HepG2 (cell line): ENCODE measurements around the gene IL1RAPL2. TPM values are rescaled to one million over a fixed set of nuclear protein-coding genes. Genes with fewer than 3 reads are reported as not detected.

Experiments used
- ATAC-seq: fragments of 200-7000 bp; cut with Tn5 transposase; 3 replicates; pipeline ENCODE4 v1.9.1; 2020; ENCODE audit warnings: mild to moderate bottlenecking, moderate library complexity
- BruUV-seq: library from RNA; stranded (reverse); fragments of 400-500 nt; replicated peaks from 2 replicates; lab custom pipeline; 2021; lab: Mats Ljungman, UMichigan
- CTCF ChIA-PET: fragments of 300-600 bp; formaldehyde crosslinking; extraction: SDS; loops from one replicate; lab custom pipeline; 2021; ENCODE audit warnings: low total read pairs, inconsistent platforms, low intra/inter-chr PET ratio; lab: Yijun Ruan, JAX
- POLR2A ChIA-PET: fragments of 350-600 bp; sonication (Branson Sonifier 250); formaldehyde crosslinking; loops from one replicate; lab custom pipeline; 2020; ENCODE audit warnings: antibody characterized with exemption, inconsistent platforms; lab: Yijun Ruan, JAX
- DNase-seq: peaks from one replicate; pipeline ENCODE4 v3.0.0-alpha.2; 2015; ENCODE audit warnings: low spot score
- FAIRE-seq: peaks from 3 replicates; lab custom pipeline; 2011; peaks lifted over from hg19 to GRCh38; lab: Jason Lieb, UNC
- H2AFZ ChIP-seq: one replicate; pipeline ENCODE4 v1.6.1; 2011; ENCODE audit warnings: low read length, inconsistent platforms
- H3K27ac ChIP-seq: fragments of 300-600 bp; 3 replicates; pipeline ENCODE4 v1.8.0; 2011; ENCODE audit warnings: mixed run types, mild to moderate bottlenecking, mixed read lengths, low read length, inconsistent platforms; ENCODE audit not compliant: insufficient read depth; ENCODE audit errors: extremely low read length
- H3K27me3 ChIP-seq, 2 experiments: fragments of 200-600 bp in 1 of 2; 2 replicates in 1 of 2; 3 replicates in 1 of 2; pipeline versions ENCODE4 v1.6.0 to v1.8.0; 2011; ENCODE audit warnings: low read length in 2 of 2, mild to moderate bottlenecking in 2 of 2, moderate library complexity in 2 of 2, inconsistent platforms in 1 of 2; ENCODE audit not compliant: insufficient read depth in 2 of 2, control insufficient read depth in 1 of 2
- H3K36me3 ChIP-seq, 2 experiments: fragments of 200-600 bp in 1 of 2; replicated peaks in 1 of 2; 2 replicates in 1 of 2; 3 replicates in 1 of 2; pipeline versions ENCODE4 v1.5.1 to v1.8.0; 2011; ENCODE audit warnings: low read length in 2 of 2, inconsistent platforms in 1 of 2; ENCODE audit not compliant: insufficient read depth in 2 of 2, control insufficient read depth in 1 of 2
- H3K4me1 ChIP-seq: 2 replicates; pipeline ENCODE4 v1.5.1; 2012; ENCODE audit warnings: low read length, inconsistent platforms; ENCODE audit not compliant: insufficient read depth
- H3K4me2 ChIP-seq: 2 replicates; pipeline ENCODE4 v1.6.0; 2011; ENCODE audit warnings: low read depth, low read length, inconsistent platforms
- H3K4me3 ChIP-seq, 3 experiments: fragments of 200-600 bp in 1 of 3; sonication (generic), shearing (Covaris generic) in 1 of 3; replicated peaks in 1 of 3; 2 replicates each; pipeline ENCODE4 v1.5.1; 2011 to 2016; ENCODE audit warnings: low read length in 3 of 3, inconsistent platforms in 2 of 3, low read depth in 2 of 3, mild to moderate bottlenecking in 2 of 3, control low read depth in 1 of 3, mixed read lengths in 1 of 3; ENCODE audit not compliant: insufficient read depth in 1 of 3
- H3K79me2 ChIP-seq: one replicate; pipeline ENCODE4 v1.6.1; 2011; ENCODE audit warnings: low read length, inconsistent platforms; ENCODE audit not compliant: insufficient read depth
- H3K9ac ChIP-seq: 2 replicates; pipeline ENCODE4 v1.6.0; 2011; ENCODE audit warnings: mild to moderate bottlenecking, low read depth, low read length, inconsistent platforms; ENCODE audit not compliant: insufficient read depth
- H3K9me3 ChIP-seq: 2 replicates; pipeline ENCODE4 v1.5.1; 2012; ENCODE audit warnings: mild to moderate bottlenecking, low read length
- H4K20me1 ChIP-seq: 2 replicates; pipeline ENCODE4 v1.6.0; 2011; ENCODE audit warnings: inconsistent platforms, mild to moderate bottlenecking, low read length, moderate library complexity; ENCODE audit not compliant: insufficient read depth
- ZHX1 ChIP-seq: sonication (generic); formaldehyde crosslinking; IDR thresholded peaks from 2 replicates; pipeline ENCODE4 v1.8.1; 2022; ENCODE audit warnings: low read depth, mild to moderate bottlenecking, missing genetic modification reagents
- ZNF546 ChIP-seq: sonication (generic); formaldehyde crosslinking; conservative IDR thresholded peaks from 2 replicates; pipeline ENCODE4 v1.8.1; 2023; ENCODE audit warnings: mild to moderate bottlenecking, missing genetic modification reagents
- in situ Hi-C: cut with HindIII; loops from 2 replicates; pipeline ENCODE4 v1.10.0; 2017; ENCODE audit warnings: low pct_unique_long_range_greater_than_20kb; ENCODE audit not compliant: extremely low pct_ligation_motif_present
- intact Hi-C: fragments of 100-400 bp; cut with micrococcal nuclease; formaldehyde crosslinking; loops from one replicate; pipeline ENCODE4 v1.10.0; 2022; ENCODE audit not compliant: unreplicated experiment
- polyA plus RNA-seq, 8 experiments: library from polyadenylated mRNA; depleted of rRNA in 3 of 8; stranded (reverse) in 7 of 8; unstranded in 1 of 8; fragments of >200 nt; fragmentation: Illumina TruSeq in 4 of 8; extraction: Trizol in 4 of 8; gene quantifications; 2 replicates each; pipeline versions ENCODE4 v1.2.1 to v1.2.3, GENCODE V29; 2011 to 2016; ENCODE audit warnings: low read depth in 4 of 8, missing spikeins in 1 of 8, mixed read lengths in 1 of 8; ENCODE audit not compliant: insufficient read depth in 1 of 8
- total RNA-seq, 5 experiments: library from RNA; depleted of rRNA; stranded (reverse); fragments of >200 nt; fragmentation: Illumina TruSeq; extraction: Trizol; gene quantifications; 2 replicates each; pipeline ENCODE4 v1.2.3, GENCODE V29; 2016; ENCODE audit warnings: low read depth in 1 of 5
- TF ChIP-seq, protein P1 (sequence below): sonication (generic); formaldehyde crosslinking; IDR thresholded peaks from 2 replicates; pipeline ENCODE4 v1.4.0; 2020; ENCODE audit warnings: missing genetic modification reagents
- TF ChIP-seq, protein P2 (sequence below): sonication (generic); formaldehyde crosslinking; IDR thresholded peaks from 2 replicates; pipeline ENCODE4 v1.5.0; 2020; ENCODE audit warnings: mild to moderate bottlenecking, missing genetic modification reagents

Gene IL1RAPL2
- total and polyA plus RNA-seq, 2 of the 13 experiments (the other 11 are each of a cell fraction or from before 2014, with no cell fraction given) = not detected

- ATAC-seq (no peak), FAIRE-seq (no peak), DNase-seq (no peak)
- CTCF ChIA-PET = no interaction called here
- TF ChIP-seq, protein P1, sequence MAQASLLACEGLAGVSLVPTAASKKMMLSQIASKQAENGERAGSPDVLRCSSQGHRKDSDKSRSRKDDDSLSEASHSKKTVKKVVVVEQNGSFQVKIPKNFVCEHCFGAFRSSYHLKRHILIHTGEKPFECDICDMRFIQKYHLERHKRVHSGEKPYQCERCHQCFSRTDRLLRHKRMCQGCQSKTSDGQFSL (CRISPR knock-in tag) = no peak
- TF ChIP-seq ZNF546 (CRISPR knock-in tag) = no peak
- no peak for TF ChIP-seq ZHX1 (CRISPR knock-in tag)
- TF ChIP-seq, protein P2, sequence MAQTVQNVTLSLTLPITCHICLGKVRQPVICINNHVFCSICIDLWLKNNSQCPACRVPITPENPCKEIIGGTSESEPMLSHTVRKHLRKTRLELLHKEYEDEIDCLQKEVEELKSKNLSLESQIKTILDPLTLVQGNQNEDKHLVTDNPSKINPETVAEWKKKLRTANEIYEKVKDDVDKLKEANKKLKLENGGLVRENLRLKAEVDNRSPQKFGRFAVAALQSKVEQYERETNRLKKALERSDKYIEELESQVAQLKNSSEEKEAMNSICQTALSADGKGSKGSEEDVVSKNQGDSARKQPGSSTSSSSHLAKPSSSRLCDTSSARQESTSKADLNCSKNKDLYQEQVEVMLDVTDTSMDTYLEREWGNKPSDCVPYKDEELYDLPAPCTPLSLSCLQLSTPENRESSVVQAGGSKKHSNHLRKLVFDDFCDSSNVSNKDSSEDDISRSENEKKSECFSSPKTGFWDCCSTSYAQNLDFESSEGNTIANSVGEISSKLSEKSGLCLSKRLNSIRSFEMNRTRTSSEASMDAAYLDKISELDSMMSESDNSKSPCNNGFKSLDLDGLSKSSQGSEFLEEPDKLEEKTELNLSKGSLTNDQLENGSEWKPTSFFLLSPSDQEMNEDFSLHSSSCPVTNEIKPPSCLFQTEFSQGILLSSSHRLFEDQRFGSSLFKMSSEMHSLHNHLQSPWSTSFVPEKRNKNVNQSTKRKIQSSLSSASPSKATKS (CRISPR knock-in tag) = no peak
- Histone ChIP-seq H4K20me1 (no peaks in the 10 kb centered on the region), H2AFZ (no peak overlapping the region), H3K79me2 (no peaks in the 10 kb centered on the region), H3K4me3 (no peak overlapping the region), H3K4me2 (no peak overlapping the region), H3K27me3 (no peaks in the 10 kb centered on the region), H3K36me3 (no peaks in the 10 kb centered on the region), H3K9ac (no peak overlapping the region), H3K4me1 (no peaks in the 10 kb centered on the region), H3K9me3 (no peaks in the 10 kb centered on the region), H3K27ac (no peak overlapping the region)
- no TSS peak for BruUV-seq
- POLR2A ChIA-PET = no interaction called here
- intact Hi-C loops (no loop called here), in situ Hi-C loops (no loop called here)
Observed at GRCh38 chrX:104988038-104988437, 422.0 kb downstream of the IL1RAPL2 start.
